Measurements from ENCODE around the gene PCSK7.

PCSK7 gene

DNA sequence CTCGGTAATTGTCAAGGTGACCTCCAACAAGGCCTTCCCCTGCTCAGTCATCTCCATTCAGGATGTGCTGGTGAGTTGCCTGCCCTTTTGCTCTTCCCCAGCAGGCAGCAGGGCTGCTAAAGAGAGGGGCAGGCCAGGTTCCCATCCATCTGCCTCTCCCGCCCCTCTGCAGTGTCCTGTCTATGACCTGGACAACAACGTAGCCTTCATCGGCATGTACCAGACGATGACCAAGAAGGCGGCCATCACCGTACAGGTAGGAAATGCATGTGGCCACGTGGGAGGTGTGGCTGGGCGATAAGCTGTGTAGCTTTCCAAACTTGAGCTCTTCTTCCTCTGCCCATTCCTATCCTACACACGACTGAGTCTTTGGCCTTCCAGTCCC is 49.3 kb downstream of the PCSK7 start:
- no peak for DNase-seq (ENCODE audit: low spot score)

DNA sequence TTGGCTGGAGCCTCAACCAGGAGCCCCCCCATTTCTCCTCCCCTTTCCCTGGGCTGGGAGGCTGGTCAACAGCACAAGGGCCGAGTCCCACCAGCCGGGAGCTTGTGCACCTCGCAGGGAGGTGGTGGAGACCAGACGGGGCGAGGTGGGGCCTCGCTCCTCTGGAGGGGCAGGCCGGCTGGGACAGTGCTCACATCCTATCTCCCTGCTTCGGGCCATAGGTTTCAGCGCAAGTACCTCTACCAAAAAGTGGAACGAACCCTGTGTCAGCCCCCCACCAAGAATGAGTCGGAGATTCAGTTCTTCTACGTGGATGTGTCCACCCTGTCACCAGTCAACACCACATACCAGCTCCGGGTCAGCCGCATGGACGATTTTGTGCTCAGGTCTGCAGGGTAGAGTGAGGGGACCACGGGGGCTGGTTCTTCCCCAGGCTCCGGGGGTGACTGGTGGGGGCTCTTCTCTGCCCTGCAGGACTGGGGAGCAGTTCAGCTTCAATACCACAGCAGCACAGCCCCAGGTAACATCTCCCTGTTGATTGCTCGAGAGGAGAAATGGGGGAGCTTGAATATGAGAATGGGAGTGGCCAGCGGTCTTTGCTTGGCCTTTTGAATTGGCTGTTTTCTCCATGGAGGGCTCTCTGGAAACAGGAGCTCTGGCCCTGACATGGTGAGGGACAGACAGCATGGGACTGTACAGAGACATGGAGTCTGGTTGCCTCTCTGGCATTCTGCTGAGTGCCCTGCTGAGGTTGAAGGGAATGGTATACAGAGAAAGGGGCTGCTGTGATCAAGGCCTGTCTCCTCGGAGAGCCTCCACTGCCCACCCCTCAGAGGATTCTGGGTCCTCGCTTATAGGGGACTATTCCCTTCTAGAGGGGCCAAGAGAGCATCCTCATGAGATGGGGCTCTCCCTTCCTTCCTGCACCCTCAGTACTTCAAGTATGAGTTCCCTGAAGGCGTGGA is 50.0 kb downstream of the PCSK7 start:
- DNase-seq (ENCODE audit: low spot score) = no peak

DNA sequence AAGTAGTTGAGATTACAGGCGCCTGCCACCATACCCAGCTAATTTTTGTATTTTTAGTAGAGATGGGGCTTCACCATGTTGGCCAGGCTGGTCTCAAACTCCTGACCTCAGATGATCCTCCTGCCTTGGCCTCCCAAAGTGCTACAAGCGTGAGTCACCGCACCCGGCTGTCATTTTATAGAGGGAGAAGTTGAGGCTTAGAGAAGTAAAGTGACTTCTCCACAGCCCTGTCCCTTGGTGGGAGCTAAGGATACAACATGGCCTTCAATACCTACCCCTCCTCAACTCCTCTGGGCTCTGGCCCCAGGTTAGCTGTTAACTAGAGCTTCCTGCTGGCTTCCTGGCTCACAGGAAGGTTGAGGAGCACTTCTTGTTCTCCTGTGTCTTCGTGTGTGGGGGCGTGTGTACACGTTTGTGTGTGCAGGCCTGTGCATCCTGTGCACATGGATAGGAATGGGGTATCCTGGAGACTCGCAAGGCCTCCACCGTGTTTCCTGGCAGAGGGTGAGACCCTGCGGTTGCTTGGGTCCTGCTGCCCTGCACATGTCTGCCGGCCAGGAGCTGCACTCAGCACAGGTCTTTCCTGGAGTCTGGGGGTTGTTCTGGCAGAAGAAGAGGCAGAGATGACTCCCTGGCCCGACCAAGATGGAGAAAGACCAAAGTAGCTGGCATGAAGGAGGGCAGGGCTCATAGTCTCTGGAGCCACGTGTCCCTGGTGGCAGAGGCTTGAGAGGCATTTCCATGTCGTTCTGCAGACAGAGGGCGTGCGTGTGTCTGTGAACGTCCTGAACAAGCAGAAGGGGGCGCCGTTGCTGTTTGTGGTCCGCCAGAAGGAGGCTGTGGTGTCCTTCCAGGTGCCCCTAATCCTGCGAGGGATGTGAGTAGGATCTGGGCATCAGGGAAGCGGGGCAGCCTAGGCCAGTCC is 51.0 kb downstream of the PCSK7 start:
- peak; percentile 75 for DNase-seq (ENCODE audit: low spot score)

DNA sequence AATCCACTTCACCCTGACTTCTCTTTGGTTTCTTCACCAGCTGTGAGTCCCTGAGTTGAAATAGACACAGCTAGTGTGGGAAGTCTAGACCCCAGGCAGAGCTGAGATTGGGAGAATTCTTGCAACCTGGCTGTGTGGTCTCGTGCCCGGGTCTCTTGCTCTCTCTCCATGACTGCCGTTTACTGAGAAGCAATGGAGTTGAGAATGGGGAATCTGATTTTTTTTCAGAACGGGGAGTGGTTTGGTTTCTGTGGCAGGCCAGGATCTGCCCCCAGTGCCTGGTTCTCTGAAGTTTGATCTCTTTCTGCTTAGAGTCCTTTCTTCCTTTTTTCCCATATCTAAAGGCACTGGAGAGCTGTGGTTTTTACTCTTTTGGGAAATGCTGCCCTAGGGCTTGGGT is 51.9 kb downstream of the PCSK7 start:
- DNase-seq (ENCODE audit: low spot score) = no peak

DNA sequence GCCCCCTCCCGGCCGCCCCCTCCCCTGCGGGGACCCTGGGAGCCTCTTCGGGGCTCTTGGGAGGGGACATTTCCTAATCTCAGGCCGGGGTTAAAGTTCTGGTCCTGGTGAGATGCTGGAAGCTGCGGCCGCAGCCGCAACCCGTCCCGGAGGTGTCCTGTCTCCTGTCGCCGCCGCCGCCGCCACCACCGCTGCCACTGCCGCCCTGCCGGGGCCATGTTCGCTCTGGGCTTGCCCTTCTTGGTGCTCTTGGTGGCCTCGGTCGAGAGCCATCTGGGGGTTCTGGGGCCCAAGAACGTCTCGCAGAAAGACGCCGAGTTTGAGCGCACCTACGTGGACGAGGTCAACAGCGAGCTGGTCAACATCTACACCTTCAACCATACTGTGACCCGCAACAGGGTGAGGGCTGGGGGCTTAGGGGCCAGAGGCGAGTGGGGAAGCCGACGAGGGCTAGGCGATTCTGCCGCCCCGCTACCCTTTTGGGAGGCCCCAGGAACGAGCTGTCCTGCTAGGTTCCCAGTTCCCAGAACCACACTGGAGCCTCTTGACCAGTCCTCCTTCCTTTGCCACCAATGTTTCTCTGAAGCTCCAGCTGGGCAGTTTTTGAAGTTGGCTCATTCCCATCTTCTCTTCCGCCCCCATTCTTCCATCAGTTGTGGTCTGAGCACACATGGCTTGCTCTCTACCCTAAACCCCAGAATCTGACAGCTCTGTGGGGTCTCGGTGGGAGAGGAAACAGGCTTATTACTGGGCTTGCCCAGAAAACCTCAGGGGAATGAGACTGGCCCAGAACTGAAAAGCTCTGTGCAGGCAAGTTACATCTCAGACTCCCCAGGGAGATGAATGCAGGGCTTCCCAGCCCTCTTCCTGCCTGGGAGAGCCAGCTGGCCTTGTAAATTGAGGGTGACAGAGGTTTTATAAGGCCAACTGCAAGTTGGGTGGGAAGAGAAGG is 52.5 kb downstream of the PCSK7 start:
- peak; percentile 43 for DNase-seq (ENCODE audit: low spot score)

DNA sequence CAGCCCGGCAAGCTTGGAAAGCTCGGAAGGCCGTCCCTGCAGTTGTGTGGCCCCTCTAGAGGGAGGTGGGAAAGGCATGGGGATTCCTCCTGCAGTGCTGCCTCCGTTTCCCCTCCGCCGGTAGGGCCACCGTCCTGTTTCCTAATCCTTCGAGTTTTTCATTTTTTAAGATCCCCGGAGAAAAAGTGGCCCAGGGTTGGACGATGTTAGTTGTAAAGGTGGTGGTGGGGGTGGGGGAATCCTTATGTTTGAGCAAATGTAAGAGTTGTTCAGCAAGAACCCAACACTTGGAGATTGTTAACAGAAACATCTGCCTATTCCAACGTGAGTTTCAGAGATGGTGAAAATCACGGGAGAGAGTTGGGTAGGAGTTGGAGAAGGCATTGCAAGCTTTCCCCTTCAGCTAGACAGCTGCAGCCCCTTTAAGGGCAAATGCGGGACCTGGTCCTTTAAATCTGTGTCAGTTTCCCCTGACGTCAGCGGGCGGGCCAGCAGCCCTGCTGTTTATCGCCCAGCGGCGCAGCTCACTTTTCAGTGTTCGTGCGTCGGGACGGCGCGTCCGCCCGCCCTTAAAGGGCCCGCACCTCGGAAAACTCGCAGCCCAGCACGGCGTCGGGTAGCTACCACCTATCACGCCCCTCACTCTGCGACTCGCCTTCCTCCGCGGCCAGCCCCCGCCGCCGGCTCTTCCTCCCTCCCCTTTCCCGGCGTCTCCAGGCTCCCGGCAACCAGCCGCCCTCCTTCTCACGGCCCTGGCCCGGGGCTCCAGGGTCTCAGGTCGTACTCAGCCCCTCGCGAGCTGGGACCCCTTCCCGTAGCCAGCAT is 53.5 kb downstream of the PCSK7 start, which contains the start of gene SIDT2:
TSS of gene SIDT2 (plus strand) at position 534 of the 825 bp plus-strand sequence. CDS start 521 bp downstream, outside the sequence.
- DNase-seq (ENCODE audit: low spot score) = peak; percentile 80

DNA sequence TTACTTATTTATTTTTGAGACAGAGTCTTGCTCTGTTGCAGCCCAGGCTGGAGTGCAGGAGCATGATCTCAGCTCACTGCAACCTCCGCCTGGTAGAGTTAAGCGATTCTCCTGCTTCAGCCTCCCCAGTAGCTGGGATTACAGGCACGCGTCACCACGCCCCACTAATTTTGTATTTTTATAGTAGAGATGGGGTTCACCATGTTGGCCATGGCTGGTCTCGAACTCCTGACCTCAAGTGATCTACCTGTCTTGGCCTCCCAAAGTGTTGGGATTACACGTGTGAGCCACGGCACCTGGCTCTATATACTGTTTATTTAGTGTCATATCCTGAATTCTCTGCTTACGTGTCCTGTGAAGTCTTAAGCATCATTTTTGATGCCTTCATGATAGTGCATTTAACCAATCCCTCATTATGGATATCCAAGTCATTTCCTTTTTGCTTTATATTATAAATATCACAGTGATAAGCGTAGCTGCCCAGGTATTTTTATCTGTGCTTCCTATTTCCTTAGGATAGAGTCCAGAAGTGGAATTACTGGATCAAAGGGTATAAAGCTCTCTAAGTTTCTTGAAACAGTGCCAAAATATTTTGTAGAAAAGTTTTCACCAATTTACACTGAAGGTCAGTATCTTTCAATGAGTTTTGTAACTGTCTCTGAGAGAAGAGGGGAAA is 54.2 kb downstream of the PCSK7 start:
- DNase-seq (ENCODE audit: low spot score) = no peak

DNA sequence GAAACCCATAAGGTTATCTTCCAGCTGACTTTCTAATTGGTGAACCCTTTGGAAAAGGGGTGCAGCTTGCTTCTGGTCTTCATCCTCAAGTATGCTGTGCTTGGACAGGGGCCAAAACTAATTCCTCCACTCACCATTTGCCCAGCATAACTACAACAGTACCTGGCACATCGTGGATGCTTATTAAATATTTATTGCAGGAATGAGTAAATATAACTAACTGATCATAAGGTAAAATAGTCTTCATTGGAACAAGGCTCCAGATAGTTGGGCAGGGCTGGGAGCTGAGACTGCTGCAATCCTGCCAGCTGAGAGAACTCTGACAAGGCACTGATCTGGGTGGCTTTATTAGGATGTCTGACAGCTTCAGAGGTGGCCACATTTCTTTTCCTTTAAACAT is 55.7 kb downstream of the PCSK7 start:
- no peak for DNase-seq (ENCODE audit: low spot score)

DNA sequence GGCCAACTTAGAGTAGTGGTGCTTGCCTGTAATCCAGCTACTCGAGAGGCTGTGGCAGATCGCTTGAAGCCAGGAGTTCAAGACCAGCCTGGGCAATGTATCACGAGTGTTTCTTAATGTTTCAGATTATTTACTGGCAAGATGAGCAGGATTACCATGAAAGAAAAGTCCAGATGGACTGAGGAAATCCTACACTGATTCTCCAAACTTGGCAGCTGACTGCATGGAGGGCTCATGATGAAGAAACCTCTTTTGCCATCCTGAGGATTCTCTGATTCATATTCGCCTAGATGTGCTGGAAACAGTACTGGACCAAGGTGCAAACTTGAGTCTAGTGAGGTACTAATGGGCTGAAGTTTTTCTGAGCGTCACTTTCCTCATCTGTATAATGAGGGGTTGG is 56.1 kb downstream of the PCSK7 start:
- no peak for DNase-seq (ENCODE audit: low spot score)

DNA sequence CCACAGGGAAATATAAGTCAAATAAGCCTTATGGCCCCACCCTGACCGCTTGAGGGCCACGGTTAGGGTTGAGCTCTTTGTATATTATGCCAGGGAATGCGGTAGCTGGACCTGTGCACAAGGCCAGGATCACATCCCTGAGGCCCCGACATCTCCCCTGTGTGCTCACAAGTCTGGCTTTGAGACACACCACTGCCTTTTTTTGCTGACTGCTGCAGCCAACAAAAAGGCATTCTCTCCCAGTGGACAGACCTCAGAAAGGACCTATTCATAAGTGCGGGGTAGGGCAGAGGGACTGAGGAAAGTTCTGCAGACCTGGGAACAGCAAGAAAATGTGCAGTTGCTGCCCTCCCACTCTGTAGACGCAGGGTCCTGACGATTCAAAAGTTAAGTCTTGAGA is 56.8 kb downstream of the PCSK7 start:
- DNase-seq (ENCODE audit: low spot score) = no peak

DNA sequence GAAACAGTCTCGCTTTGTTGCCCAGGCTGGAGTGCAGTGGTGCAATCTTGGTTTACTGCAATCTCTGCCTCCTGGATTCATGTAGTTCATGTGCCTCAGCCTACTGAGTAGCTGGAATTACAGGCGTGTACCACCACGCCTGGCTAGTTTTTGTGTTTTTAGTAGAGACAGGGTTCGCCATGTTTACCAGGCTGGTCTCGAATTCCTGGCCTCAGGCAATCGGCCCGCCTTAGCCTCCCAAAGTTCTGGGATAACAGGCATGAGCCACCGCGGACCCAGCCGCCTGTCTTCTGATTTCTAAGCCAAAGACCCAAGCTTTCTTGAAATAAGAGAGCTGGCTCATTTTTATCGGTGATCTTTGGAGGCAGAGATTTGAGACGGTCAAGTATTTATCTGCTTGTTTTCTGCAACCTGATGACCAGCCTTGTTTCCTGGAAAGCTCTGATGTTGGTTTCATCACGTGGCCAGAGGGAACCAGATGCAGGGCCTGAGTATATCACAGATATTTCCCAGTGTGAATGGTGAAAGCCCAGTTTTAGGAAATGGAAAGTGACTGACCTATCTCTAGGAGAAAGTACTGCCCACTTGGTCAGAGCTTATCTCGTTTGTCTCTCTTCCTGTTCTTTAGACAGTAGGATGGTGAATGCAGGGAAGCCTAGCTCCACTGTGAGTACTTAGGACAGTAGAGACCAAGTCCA is 59.0 kb downstream of the PCSK7 start:
- DNase-seq (ENCODE audit: low spot score) = no peak

DNA sequence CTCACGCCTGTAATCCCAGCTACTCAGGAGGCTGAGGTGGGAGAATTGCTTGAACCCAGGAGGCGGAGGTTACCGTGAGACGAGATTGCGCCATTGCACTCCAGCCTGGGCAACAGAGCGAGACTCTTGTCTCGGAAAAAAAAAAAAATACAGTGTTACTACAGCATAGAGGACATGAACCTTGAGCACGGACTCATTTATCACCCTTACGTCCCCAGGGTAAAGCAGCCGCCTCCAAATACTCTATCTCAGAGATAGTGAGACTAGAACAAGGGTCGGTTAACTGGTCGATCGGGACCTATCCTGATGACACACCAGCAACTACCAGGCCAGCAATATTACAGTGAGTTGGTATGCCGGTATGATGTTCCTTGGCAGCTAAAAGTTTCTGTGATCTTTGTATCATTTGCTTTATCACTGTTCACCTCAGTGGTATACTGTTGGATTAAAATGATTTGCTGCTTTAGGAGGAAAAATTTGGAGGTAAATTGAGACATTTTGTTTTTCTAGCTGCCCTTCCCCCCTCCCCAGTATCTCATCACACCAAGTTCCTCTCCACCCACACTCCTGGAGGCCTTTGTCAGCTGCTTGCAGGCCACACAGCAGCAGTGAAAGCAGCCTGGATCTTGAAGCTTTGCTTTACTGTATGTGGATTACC is 60.3 kb downstream of the PCSK7 start:
- no peak for DNase-seq (ENCODE audit: low spot score)

DNA sequence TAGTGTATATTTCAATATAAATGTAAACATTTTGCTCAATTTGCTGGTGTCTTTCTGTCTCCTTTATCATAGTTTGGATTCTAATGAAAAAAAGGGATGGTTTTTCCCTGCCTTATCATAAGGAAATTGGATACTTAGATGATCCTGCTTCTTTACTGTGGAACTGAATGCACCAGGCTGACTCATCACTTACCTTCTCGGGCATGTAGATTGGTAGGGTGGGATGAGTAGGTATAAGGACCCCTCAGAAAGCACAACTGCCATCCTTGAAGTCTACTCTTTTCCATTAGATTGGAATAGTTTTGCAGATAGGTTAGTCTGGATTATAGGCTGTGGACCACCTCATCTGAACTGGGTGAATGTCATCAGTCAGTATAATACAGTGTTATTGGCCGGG is 60.9 kb downstream of the PCSK7 start:
- no peak for DNase-seq (ENCODE audit: low spot score)

DNA sequence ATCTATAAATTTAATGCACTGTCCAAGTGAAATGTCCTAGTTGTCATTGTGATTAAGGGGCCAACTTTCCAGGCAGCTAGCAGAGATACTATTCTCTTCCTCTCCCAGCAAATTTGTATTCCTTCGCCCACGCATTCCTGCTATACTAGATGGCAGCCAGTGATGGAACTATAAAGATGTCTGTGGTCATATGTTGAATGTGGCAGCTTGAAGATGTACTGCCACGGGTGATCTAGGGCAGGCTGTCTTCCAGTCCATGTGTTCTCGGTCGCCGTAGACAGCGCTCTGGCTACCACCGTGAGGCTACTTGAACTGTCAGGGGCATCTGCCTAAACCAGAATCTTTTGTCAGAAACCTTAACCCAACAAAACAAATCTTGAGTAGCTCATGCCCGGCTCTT is 61.7 kb downstream of the PCSK7 start:
- DNase-seq (ENCODE audit: low spot score) = no peak

DNA sequence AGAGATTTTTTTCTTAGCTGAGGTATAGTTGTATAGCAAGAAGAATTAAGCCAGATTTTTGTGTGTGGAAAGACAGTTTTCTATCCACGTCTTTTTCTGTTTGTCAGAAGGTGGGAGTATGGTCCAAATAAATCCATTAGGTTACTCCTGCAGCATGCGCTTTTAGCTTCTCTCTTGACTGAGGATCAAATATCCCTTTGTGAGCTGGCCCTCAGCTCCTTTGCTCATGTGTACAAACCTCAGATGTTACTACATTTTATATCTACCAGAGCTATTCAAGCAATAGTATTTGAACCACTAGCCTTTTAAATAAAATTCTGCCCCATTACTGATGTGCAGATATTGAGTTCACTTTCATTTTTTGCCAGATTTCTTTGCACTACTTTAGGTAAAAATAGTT is 62.1 kb downstream of the PCSK7 start:
- no peak for DNase-seq (ENCODE audit: low spot score)

DNA sequence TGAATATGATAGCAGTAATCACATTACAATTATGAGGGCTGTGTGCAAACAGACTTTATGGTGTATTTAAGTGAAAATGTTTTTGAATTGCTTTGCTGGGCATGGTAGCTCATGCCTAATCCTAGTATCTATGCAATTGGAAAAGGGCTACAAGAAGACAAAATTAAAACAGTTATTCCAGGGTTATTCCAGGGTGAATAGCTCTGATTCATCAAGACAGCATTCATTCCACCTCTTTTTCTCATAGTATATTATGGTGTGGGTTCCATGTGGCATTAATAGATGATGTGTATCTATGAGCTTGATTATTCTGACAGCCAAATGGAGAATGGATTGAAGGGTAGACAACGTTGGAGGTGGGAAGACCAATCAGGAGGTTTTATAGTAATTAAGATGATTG is 65.4 kb downstream of the PCSK7 start:
- no peak for DNase-seq (ENCODE audit: low spot score)

DNA sequence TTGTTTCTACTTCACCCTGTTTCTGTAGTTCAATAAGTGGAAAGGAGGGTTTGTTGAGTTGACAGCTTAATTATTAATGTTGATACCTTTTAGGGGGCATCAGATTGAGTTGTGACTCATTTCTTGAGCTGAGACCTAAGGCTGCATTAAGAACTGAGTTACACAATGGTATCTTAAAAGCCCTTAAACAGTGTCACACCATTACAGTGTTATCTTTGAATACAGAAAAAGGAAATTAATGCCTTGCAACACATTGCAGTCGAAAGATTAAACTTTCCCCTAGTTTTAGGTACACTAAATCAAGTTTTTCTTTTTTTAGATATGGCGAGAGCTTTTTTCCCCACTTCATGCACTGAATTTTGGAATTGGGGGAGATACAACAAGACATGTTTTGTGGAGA is 71.0 kb downstream of the PCSK7 start:
- DNase-seq (ENCODE audit: low spot score) = no peak

DNA sequence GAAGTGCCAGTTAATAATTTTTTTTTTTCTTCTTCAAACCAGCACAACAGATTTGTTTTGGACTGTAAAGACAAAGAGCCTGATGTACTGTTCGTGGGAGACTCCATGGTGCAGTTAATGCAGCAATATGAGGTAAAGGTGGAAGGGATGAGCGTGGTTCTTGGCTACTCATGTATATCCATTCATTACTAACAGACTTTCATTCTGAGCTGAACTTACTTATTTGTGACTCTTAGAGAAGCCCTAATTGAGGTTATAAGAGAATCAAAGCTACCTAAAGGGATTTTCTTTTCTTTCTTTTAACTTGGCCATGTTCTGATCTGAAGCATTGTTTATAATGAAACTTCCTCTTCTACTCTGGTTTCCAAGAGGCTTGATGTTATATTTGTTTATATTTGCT is 72.0 kb downstream of the PCSK7 start:
- no peak for DNase-seq (ENCODE audit: low spot score)

DNA sequence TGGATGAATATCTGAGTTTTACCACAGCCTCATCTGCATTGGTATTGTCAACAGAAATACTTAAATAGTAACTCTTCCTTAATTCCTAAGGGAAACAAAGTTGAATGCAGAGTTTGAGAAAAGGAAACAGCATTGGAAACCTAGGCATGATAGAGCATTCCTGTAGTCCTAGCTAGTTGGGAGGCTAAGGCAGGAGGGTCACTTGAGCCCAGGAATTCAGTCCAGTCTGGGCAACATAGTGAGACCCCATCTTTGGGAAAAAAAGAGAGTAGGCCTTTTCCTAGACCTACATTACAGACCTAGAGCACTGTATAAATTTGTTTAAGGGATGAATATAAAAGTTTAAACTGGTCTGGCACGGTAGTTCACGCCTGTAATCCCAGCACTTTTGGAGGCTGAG is 74.4 kb downstream of the PCSK7 start:
- no peak for DNase-seq (ENCODE audit: low spot score)

All from HuH-7.5 (cell line).